Adipocyte (in vitro differentiated cells): ENCODE data around the gene TJP3.

ENCODE experiments used
- DNase-seq: peaks from one replicate; pipeline ENCODE4 v3.0.0-alpha.2; 2015; ENCODE audit warnings: low read depth
- H3K27me3 ChIP-seq: replicated peaks from 2 replicates; pipeline ENCODE4 v1.7.0; 2013; ENCODE audit warnings: mild to moderate bottlenecking, low read length, moderate library complexity; ENCODE audit not compliant: control insufficient read depth, insufficient read depth
- H3K36me3 ChIP-seq: 2 replicates; pipeline ENCODE4 v1.7.0; 2013; ENCODE audit warnings: low read length, mild to moderate bottlenecking, moderate library complexity; ENCODE audit not compliant: control insufficient read depth, insufficient read depth, severe bottlenecking
- H3K4me1 ChIP-seq: 2 replicates; pipeline ENCODE4 v1.7.0; 2013; ENCODE audit warnings: mild to moderate bottlenecking, low read length, moderate library complexity; ENCODE audit not compliant: control insufficient read depth, insufficient read depth
- H3K4me3 ChIP-seq: 2 replicates; pipeline ENCODE4 v1.7.0; 2013; ENCODE audit warnings: mild to moderate bottlenecking, low read length, moderate library complexity
- H3K9ac ChIP-seq: 2 replicates; pipeline ENCODE4 v1.7.0; 2013; ENCODE audit warnings: mild to moderate bottlenecking, low read length, moderate library complexity
- H3K9me3 ChIP-seq: 2 replicates; pipeline ENCODE4 v1.7.0; 2013; ENCODE audit warnings: mild to moderate bottlenecking, low read length, moderate library complexity; ENCODE audit not compliant: control insufficient read depth

The TJP3 gene

DNA sequence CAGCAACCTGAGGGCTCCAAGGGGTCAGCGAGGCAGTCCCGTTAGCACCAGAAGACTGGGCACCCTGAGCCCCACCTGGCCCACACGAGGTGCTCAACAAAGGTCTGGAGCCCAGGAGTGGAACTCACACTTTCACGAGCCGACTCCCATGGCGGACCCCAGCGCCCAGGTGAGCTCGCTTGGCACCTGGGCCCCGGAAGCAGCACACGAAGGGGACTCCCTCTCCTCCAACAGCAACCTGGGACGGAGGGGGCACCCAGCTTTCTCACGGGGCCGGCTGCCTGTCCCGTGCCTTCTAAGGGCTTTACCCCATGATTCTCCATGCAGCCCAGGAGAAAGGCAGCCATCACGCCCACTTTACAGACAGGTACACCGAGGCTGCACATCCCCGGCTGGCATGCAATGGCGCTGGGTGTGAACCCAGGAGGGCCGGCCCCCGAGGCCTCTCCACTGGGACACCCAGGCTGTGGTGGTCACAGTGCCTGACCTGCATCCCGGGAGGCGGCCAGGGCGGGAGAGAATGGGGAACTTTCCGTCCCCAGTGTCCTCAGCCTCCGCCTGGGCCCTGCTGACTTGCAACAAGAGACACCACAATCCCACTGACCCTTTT, 13.0 kb upstream of the TJP3 start:
- H3K4me3 ChIP-seq: no peak overlapping the region
- no peaks in the 10 kb centered on the region for H3K27me3 ChIP-seq
- no peak for DNase-seq

DNA sequence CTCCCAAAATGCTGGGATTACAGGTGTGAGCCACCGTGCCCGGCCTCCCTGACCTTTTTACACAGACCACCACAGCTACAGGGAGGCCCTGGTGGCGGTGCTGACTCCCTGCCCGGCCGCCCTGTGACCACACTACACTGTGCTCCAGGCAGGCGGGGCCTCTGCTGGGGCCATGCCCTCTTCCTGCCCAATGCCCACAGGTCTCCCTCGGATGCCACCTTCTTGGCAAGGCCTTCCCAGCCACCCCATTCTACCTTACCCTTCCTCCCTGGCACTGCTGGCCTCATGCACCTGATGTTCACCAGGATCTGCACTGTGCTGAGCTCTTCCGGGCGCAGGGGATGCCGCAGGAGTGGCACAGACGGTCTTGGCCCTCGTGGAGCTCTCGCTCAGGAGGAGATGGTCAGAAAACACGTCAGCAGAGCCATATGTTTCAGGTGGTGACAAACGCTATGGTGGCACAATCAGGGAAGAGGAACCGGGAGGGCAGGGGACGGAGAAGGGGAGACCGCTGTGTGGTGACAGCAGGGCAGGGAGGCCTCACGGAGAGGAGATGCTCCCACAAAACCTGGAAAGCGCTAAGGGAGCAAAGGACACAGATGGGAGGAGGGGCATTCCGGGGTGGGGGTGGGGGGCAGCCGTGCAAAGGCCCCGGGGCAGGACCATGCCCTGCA, 12.1 kb upstream of the TJP3 start:
- Histone ChIP-seq H3K9me3 (no peaks in the 10 kb centered on the region), H3K9ac (no peak overlapping the region)

More for the DNA sequence above, 13.0 kb upstream of the TJP3 start:
- Histone ChIP-seq H3K9me3 (no peaks in the 10 kb centered on the region), H3K36me3 (peaks cover 4% of the 10 kb centered on the region), H3K4me1 (peaks cover 9% of the 10 kb centered on the region), H3K9ac (no peak overlapping the region)

GRCh38 chr19:3696660-3696995, 11.6 kb upstream of the TJP3 start:
- H3K9ac ChIP-seq: no peak overlapping the region
- no peaks in the 10 kb centered on the region for H3K9me3 ChIP-seq
- H3K4me1 ChIP-seq: peaks cover 9% of the 10 kb centered on the region
- no peaks in the 10 kb centered on the region for H3K36me3 ChIP-seq
- H3K4me3 ChIP-seq: no peak overlapping the region
- DNase-seq: no peak
- no peaks in the 10 kb centered on the region for H3K27me3 ChIP-seq

More for the DNA sequence above, 12.1 kb upstream of the TJP3 start:
- no peak for DNase-seq
- Histone ChIP-seq H3K4me1 (peaks cover 9% of the 10 kb centered on the region), H3K36me3 (no peaks in the 10 kb centered on the region), H3K27me3 (no peaks in the 10 kb centered on the region), H3K4me3 (no peak overlapping the region)

DNA sequence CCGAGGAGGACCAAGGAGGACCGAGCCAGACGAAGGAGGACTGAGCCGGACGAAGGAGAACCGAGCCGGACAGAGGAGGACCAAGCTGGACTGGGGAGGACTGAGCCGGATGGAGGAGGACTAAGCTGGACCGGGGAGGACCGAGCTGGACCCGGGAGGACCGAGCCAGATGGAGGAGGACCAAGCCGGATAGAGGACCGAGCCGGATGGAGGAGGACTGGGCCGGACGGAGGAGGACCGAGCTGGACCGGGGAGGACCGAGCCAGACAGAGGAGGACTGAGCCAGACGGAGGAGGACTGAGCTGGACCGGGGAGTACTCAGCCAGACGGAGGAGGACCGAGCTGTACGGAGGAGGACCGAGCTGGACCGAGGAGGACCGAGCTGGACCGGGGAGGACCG, 11.1 kb upstream of the TJP3 start:
- Histone ChIP-seq H3K4me1 (peaks cover 9% of the 10 kb centered on the region), H3K4me3 (no peak overlapping the region), H3K27me3 (no peaks in the 10 kb centered on the region), H3K36me3 (no peaks in the 10 kb centered on the region), H3K9ac (no peak overlapping the region), H3K9me3 (no peaks in the 10 kb centered on the region)
- DNase-seq: no peak

DNA sequence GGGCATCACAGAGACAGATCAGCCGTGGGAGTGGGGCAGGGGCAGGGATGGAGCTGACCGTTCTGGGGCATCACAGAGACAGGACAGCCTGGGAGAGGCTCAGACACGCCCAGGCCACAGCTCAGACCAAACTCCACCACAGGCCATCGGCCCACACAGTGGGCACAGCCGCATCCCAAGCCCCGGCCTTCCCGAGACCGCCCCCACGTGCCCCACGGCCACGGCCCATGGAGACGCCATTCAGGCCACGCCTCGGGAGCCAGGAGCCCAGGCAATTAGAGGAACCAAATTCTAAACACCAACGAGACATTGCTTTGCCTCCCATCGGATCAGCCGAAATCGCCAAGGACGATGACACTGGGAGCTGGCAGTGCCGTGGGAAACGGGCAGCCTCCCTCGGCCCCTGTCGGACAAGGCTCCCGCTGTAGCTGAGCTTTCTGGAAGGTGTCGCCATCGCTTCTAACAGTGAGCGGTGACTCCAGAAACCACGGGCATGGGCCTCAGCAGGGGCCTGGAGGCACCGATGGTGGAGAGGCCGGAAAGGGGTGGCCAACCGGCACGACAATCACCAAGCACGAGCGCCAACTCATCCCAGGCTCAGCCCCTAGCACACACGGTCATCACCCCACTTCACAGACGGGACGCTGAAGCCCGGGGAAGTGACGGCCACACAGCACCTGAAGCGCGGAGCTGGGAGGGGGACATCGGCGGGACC, 10.4 kb upstream of the TJP3 start:
- Histone ChIP-seq H3K4me3 (peak overlapping the region; percentile 61), H3K9ac (peak overlapping the region; percentile 54), H3K27me3 (no peaks in the 10 kb centered on the region), H3K36me3 (no peaks in the 10 kb centered on the region), H3K9me3 (no peaks in the 10 kb centered on the region), H3K4me1 (peaks cover 9% of the 10 kb centered on the region)
- no peak for DNase-seq

- DNase-seq: peak; percentile 41
- Histone ChIP-seq H3K9ac (peak overlapping the region; percentile 54), H3K27me3 (no peaks in the 10 kb centered on the region), H3K36me3 (no peaks in the 10 kb centered on the region), H3K4me1 (peaks cover 9% of the 10 kb centered on the region), H3K9me3 (no peaks in the 10 kb centered on the region), H3K4me3 (peak overlapping the region; percentile 61)
Measured at GRCh38 chr19:3698386-3698950, 9.7 kb upstream of the TJP3 start.

DNA sequence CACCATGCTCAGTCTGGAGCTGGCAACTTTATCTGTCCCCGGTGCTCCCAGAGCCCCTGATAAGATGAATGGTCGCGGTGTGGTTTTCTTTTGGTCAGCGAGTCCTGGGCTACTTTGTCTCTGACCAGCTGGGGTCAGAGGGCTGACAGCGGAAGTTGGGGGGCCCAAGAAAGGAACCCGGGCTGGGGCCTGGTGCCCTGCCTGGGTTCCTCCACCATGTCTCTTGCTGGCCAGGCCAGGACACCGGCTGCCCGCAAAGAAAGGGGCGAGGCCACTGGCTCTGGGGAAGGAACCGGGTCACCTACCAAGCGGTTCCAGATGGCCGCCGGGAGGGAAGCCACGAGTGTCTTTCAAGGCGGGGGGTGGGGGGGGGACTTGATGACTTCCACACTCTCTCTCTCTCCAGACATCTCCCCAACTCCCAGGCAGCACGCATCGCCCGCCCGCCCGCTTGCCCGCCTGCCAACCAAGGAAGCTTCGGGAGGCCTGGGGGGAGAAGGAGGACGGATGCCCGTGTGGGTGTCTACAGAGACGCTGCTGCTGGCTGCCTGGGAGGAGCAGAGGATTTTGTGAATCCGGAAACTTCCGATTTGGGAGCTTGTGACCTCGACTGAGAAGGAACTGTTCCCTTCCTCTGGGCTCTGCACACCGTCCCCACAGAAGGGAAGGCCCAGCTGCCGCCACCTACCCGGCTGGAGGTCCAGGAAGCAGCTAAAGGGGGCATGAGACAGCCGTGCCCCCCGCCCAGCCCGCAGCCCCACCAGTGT, 9.0 kb upstream of the TJP3 start:
- Histone ChIP-seq H3K4me1 (peaks cover 9% of the 10 kb centered on the region), H3K27me3 (no peaks in the 10 kb centered on the region), H3K4me3 (peak overlapping the region; percentile 91), H3K9me3 (no peaks in the 10 kb centered on the region), H3K36me3 (no peaks in the 10 kb centered on the region), H3K9ac (peak overlapping the region; percentile 97)
- DNase-seq: peak; percentile 75

GRCh38 chr19:3699741-3700241, 8.4 kb upstream of the TJP3 start:
- no peaks in the 10 kb centered on the region for H3K27me3 ChIP-seq
- no peak for DNase-seq
- peaks cover 9% of the 10 kb centered on the region for H3K4me1 ChIP-seq
- no peaks in the 10 kb centered on the region for H3K36me3 ChIP-seq
- H3K4me3 ChIP-seq: peak overlapping the region; percentile 91
- peak overlapping the region; percentile 97 for H3K9ac ChIP-seq
- H3K9me3 ChIP-seq: no peaks in the 10 kb centered on the region

GRCh38 chr19:3700242-3701032, 7.7 kb upstream of the TJP3 start, which contains the start of gene PIP5K1C:
PIP5K1C (minus strand) TSS chr19:3700468; CDS start chr19:3700390, 78 bp downstream.
- no peaks in the 10 kb centered on the region for H3K36me3 ChIP-seq
- H3K4me3 ChIP-seq: peak within 1 kb of the TSS; percentile 91
- peak within 1 kb of the TSS; percentile 97 for H3K9ac ChIP-seq
- H3K4me1 ChIP-seq: peaks cover 9% of the 10 kb centered on the region
- H3K27me3 ChIP-seq: no peaks in the 10 kb centered on the region
- no peaks in the 10 kb centered on the region for H3K9me3 ChIP-seq
- DNase-seq: peak; percentile 96

DNA sequence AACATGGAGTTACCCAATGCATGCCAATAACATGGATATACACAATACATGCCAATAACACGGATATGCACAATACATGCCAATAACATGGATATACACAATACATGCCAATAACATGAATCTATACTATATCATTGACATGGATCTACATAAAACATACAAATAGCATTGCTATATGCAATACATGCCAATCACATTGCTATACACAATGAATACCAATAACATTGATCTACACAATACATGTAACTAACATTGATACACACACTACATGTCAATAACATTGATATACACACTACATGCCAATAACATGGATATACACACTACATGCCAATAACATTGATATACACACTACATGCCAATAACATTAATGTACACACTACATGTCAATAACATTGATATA, 7.0 kb upstream of the TJP3 start:
- no peak overlapping the region for H3K9ac ChIP-seq
- H3K27me3 ChIP-seq: no peaks in the 10 kb centered on the region
- peaks cover 9% of the 10 kb centered on the region for H3K4me1 ChIP-seq
- no peaks in the 10 kb centered on the region for H3K9me3 ChIP-seq
- no peak for DNase-seq
- no peak overlapping the region for H3K4me3 ChIP-seq
- no peaks in the 10 kb centered on the region for H3K36me3 ChIP-seq
